ENCODE measurements around the gene RAD21L1.
A peak's percentile ranks its signal among the peaks of the same experiment; 100 is the strongest.

The RAD21L1 gene

DNA sequence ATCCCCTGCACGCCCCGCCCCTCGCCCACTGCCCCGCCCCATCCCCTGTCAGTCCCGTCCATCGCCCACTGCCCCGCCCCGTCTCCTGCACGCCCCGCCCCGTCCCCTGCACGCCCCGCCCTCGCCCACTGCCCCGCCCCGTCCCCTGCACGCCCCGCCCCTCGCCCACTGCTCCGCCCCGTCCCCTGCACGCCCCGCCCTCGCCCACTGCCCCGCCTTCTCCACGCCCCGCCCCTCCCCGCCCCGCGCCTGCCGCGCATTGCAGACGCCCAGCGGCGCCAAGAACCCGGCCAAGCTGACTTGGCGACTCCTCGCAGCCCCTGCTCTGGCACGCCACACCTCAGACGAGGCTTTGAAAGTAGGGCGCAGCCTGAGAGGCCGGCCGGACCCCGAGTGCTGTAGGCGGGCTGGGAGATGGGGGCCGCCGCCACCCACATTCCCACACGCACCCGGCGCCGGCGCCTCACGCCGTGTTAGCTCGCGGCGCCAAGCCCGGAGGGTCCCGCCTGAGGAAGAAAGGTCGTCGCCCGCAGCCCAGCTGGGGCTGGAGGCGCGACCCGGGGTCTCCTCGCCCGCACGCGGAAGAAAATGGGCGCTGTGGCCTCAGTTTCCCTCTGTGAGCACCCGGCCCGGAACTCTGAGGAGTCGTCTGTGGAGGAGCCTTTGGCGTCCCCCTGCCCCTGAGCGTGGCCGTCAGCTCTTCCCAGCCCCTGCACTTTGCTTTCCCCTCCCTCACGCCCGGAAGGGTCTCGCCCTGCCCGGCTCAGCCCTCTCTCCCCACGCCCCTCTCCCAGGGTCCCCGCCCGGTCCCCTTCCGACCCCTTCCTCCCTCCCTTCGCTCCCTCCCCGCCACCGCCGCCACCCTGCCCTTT lies at the start of gene RAD21L1:
RAD21L1 (plus strand) TSS at position 262 of the 872 bp plus-strand sequence. CDS start 2,410 bp downstream, outside the sequence.
- peak; percentile 84 for ATAC-seq
- Mint-ChIP-seq H3K36me3 (peaks cover 5% of the 10 kb centered on the region), H3K4me1 (peaks cover 14% of the 10 kb centered on the region), H3K9me3 (peaks cover 2% of the 10 kb centered on the region), H3K4me3 (peak within 1 kb of the TSS; percentile 66), H3K27ac (no peak within 1 kb of the TSS)
- DNase-seq (ENCODE audit: low spot score in 2 of 2): peak; percentile 64 to 79

- no peak for DNase-seq (ENCODE audit: low spot score in 2 of 2)
- H3K4me3 Mint-ChIP-seq: no peak overlapping the region
- H3K27ac Mint-ChIP-seq: peak overlapping the region; percentile 53
- peaks cover 19% of the 10 kb centered on the region for H3K36me3 Mint-ChIP-seq
- ATAC-seq: no peak
- H3K4me1 Mint-ChIP-seq: peaks cover 6% of the 10 kb centered on the region
- H3K9me3 Mint-ChIP-seq: no peaks in the 10 kb centered on the region
These were observed 48.2 kb upstream of the RAD21L1 start for GRCh38 chr20:1177680-1178079.

DNA sequence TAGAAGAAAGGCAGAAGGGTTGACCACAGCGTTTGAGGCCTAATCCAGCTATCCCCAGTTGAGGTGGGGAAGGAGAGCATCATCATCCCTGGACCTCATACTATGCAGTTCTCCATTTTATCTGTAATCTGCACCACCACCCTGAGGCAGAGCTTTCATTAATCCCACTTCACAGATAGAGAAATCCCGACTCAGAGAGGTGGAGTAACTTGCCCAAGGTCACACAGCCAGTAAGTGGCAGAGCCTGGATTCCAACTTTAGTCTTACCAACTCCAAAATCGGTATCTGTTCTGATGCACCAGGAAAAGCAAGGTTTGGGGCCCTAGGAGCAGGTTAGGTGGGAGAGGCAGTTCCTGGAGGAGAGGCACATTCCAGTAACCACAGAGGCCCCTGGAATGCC lies 47.7 kb upstream of the RAD21L1 start:
- H3K36me3 Mint-ChIP-seq: peaks cover 16% of the 10 kb centered on the region
- H3K4me3 Mint-ChIP-seq: no peak overlapping the region
- H3K9me3 Mint-ChIP-seq: no peaks in the 10 kb centered on the region
- no peak for ATAC-seq
- no peak overlapping the region for H3K27ac Mint-ChIP-seq
- H3K4me1 Mint-ChIP-seq: peaks cover 6% of the 10 kb centered on the region
- DNase-seq (ENCODE audit: low spot score in 2 of 2): no peak

GRCh38 chr20:1178623-1179022 lies 47.2 kb upstream of the RAD21L1 start:
- Mint-ChIP-seq H3K27ac (no peak overlapping the region), H3K4me1 (peaks cover 6% of the 10 kb centered on the region), H3K4me3 (no peak overlapping the region), H3K9me3 (no peaks in the 10 kb centered on the region), H3K36me3 (peaks cover 11% of the 10 kb centered on the region)
- DNase-seq (ENCODE audit: low spot score in 2 of 2) (no peak), ATAC-seq (no peak)

DNA sequence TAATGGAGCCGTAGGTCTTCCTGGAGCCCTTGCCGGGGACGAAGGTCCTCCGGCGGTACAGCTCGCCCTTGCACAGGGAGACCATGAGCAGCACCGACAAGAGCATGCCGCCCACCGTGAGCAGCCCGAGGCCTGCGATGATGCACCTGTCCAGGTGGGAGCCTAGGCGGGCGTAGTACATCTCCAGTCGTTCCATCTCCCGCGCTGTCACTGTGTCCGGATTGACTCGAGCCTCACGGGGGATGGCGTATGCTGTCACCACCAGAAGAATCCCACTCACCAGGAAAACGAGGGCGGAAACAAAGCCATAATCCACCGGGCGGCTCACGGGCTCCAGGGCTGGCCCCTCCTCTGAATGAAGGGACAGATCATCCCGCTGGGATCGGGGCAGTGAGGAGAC lies 44.9 kb upstream of the RAD21L1 start:
- Mint-ChIP-seq H3K4me1 (peaks cover 18% of the 10 kb centered on the region), H3K36me3 (peaks cover 6% of the 10 kb centered on the region), H3K27ac (no peak overlapping the region), H3K9me3 (no peaks in the 10 kb centered on the region), H3K4me3 (no peak overlapping the region)
- ATAC-seq (no peak), DNase-seq (ENCODE audit: low spot score in 2 of 2) (no peak)

GRCh38 chr20:1182106-1182505 lies 43.7 kb upstream of the RAD21L1 start:
- H3K9me3 Mint-ChIP-seq: no peaks in the 10 kb centered on the region
- no peak for ATAC-seq
- peaks cover 20% of the 10 kb centered on the region for H3K4me1 Mint-ChIP-seq
- no peak overlapping the region for H3K27ac Mint-ChIP-seq
- no peak for DNase-seq (ENCODE audit: low spot score in 2 of 2)
- no peak overlapping the region for H3K4me3 Mint-ChIP-seq
- H3K36me3 Mint-ChIP-seq: peaks cover 6% of the 10 kb centered on the region

DNA sequence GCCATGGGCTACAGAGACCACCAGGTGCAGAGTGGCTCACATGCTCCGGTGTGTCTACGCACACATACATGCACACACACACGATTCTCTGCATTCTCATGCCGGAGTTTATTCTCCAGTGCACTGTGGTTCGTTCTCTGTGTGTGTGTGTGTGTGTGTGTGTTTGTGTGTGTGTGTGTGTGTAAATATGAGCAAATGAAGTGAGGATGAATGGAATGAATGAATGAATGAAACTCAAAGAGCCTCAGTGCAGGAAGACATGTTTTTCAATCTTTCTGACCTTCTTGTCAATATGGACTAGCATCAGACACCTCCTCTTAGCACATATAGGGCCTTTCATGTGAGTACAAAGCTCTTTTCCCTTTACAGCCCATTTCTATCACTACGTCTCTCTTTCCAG lies 42.7 kb upstream of the RAD21L1 start:
- Mint-ChIP-seq H3K36me3 (peaks cover 6% of the 10 kb centered on the region), H3K4me3 (no peak overlapping the region)

DNA sequence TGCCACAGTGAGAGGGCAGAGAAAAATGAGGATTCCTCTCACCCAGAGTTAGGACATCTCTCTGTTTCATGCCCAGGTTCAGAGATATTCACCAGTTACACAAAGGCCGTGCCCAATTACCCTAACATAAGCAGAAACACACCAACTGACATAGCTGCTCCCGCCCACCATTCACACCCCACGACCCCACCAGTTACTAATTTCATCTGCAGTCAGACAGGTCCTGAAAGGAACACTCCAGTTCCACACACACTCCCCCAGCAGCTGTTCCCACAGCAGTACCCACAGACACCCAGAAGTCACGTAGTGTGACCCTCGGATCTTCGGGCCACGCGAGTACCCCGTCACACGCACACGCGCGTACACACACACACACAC lies 41.6 kb upstream of the RAD21L1 start:
- Mint-ChIP-seq H3K27ac (no peak overlapping the region), H3K4me3 (peak overlapping the region; percentile 60), H3K9me3 (no peaks in the 10 kb centered on the region), H3K4me1 (peaks cover 20% of the 10 kb centered on the region), H3K36me3 (peaks cover 6% of the 10 kb centered on the region)
- ATAC-seq (no peak), DNase-seq (ENCODE audit: low spot score in 2 of 2) (no peak)

More for the DNA sequence above, 42.7 kb upstream of the RAD21L1 start:
- DNase-seq (ENCODE audit: low spot score in 2 of 2) (no peak), ATAC-seq (no peak)
- peaks cover 20% of the 10 kb centered on the region for H3K4me1 Mint-ChIP-seq
- no peaks in the 10 kb centered on the region for H3K9me3 Mint-ChIP-seq
- no peak overlapping the region for H3K27ac Mint-ChIP-seq

DNA sequence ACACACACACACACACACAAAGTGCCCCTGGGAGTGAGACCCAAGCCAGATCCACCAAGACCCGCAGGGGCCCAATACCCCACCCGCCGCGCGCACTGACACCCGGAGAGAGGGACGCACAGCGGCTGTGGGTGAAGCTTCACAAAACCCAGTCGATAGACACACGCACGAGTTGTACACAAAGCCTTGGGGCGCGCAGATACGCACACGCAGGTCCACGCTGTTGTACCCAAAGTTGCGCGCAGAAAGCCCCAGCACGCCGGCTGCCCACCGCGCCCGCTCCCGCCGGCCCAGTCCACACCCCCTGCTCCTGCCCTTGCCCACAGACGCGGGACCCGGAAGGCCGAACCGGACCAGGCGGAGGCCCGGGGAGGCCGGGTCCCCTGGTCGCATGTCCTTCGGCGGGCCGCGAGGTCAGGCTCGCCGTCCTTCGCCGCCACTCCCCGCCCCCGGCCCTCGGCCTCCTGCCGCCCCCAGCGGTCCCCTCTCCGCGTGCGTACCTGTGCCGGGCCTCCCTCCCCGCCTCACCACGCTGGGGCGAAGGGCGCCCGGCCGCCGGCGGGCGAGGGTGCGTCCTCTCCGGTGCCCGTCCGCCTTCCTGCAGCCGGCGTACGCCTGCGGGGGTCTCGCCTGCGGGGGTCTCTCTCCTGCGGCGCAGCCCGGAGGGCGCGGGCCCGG lies 41.1 kb upstream of the RAD21L1 start, which contains the start of gene TMEM74B:
TMEM74B (minus strand) TSS at position 344 of the 678 bp plus-strand sequence. CDS start 1,180 bp downstream, outside the sequence.
- Mint-ChIP-seq H3K27ac (no peak within 1 kb of the TSS), H3K36me3 (peaks cover 6% of the 10 kb centered on the region), H3K4me3 (peak within 1 kb of the TSS; percentile 62), H3K9me3 (no peaks in the 10 kb centered on the region), H3K4me1 (peaks cover 20% of the 10 kb centered on the region)
- ATAC-seq: peak; percentile 14
- no peak for DNase-seq (ENCODE audit: low spot score in 2 of 2)

- Mint-ChIP-seq H3K27ac (no peak overlapping the region), H3K9me3 (no peaks in the 10 kb centered on the region), H3K4me1 (peaks cover 20% of the 10 kb centered on the region), H3K4me3 (peak overlapping the region; percentile 62), H3K36me3 (peaks cover 6% of the 10 kb centered on the region)
- ATAC-seq (peak; percentile 41), DNase-seq (ENCODE audit: low spot score in 2 of 2) (peak in 1 of 2 donors; percentile 54)
These were observed 40.5 kb upstream of the RAD21L1 start for GRCh38 chr20:1185316-1185741.

DNA sequence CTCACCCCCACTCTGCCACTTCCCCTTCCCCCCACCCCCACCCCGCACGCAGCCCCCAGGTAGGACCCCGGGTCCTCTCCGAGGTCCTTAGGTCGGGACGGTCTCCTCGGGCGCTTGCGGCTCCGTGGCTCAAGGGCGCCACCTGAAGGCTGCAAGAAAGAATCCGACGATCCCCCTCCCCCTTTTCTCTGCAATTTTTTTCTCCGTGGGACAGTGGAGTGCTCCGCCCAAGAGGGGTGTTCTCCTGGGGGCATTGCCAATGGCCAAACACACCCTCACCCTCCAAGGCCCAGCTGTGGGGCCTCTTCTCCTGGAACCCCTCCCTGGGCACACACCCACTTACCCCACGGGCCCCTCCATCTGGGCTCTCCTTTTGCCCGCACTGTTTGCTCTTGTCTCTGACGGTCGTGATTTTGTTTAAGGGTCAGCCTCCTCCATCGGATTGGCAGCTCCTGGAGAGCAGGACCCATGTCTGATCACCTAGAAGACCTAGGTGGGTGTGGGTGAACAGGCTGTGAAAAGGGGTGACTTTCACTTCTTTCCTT lies 40.0 kb upstream of the RAD21L1 start:
- Mint-ChIP-seq H3K9me3 (no peaks in the 10 kb centered on the region), H3K27ac (no peak overlapping the region), H3K4me3 (peak overlapping the region; percentile 62), H3K4me1 (peaks cover 20% of the 10 kb centered on the region), H3K36me3 (peaks cover 6% of the 10 kb centered on the region)
- ATAC-seq (peak; percentile 65), DNase-seq (ENCODE audit: low spot score in 2 of 2) (peak; percentile 37 to 77)

DNA sequence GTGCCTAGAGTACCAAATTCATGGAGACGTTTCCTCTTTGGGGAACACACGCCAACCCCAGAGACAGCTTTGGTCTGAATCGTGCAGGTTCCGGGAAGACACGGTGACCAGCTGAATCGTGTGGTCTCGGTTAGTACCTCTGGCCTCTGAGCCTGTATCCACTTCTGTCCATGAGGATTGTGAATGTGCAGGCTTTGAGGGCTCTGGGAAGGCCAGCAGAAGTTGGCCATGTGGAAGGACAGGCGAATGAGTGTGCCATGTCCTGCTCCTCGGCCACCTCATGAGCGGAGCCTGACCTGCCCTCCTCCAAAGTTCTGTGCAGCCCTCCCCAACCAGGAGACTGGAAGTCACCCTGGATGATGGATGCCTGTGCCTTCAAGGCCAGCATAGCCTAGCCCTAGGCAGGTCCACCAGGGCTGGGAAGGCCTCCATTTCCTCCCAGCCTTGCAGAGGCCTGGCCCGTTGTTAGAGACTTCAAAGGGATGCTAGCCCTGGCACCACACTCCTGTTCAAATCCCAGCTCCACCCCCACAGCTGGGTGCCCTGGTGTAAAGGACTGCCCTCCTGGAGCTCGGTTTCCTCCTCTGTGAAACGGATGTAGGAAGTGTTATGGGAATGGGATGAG lies 39.4 kb upstream of the RAD21L1 start:
- peaks cover 20% of the 10 kb centered on the region for H3K4me1 Mint-ChIP-seq
- H3K9me3 Mint-ChIP-seq: no peaks in the 10 kb centered on the region
- DNase-seq (ENCODE audit: low spot score in 2 of 2): no peak
- ATAC-seq: no peak
- no peak overlapping the region for H3K27ac Mint-ChIP-seq
- H3K4me3 Mint-ChIP-seq: peak overlapping the region; percentile 62
- peaks cover 6% of the 10 kb centered on the region for H3K36me3 Mint-ChIP-seq

DNA sequence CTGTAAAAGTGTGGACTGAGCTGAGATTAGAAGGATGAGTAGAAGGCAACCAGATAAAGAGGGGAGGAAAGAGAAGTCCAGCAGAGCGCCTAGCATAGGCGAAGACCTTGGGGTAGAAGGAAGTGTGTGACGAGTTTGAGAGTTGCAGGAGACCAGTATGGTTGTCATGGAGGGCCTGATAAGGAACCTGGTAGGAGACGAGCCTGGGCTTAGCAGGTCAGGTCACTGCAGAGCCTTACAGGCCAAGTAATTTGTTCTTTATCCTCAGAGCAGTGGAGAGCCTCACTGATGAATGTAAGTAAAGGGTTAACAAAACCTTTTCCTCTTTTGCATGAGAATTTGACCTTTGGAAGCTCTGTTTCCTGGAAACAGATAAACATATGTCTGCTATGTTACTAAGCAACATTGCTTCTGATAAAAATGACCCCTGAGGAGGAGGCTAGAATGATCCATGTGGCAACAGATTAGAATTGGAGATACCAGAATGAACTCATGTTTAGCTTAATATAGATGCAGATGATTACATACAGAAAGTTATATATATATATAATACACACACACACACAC lies 38.2 kb upstream of the RAD21L1 start:
- ATAC-seq: no peak

DNA sequence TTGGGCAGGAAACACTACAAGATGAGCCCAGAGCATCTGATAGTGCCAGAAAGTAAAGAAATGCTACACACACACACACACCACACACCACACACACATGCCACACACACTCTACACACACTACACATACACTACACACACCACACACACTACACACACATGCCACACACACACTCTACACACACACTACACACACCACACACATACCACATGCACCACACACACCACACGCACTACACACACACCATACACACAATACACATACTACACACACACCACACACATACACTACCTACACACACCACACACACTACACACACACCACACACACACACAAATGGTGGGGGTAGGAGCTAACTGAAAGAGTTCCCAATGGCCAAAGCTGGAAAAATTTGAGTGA lies 37.5 kb upstream of the RAD21L1 start:
- no peaks in the 10 kb centered on the region for H3K9me3 Mint-ChIP-seq
- ATAC-seq: no peak
- H3K4me3 Mint-ChIP-seq: no peak overlapping the region
- H3K4me1 Mint-ChIP-seq: peaks cover 14% of the 10 kb centered on the region
- H3K36me3 Mint-ChIP-seq: peaks cover 6% of the 10 kb centered on the region
- no peak for DNase-seq (ENCODE audit: low spot score in 2 of 2)
- H3K27ac Mint-ChIP-seq: no peak overlapping the region

More for the DNA sequence above, 38.2 kb upstream of the RAD21L1 start:
- no peak for DNase-seq (ENCODE audit: low spot score in 2 of 2)
- H3K36me3 Mint-ChIP-seq: peaks cover 6% of the 10 kb centered on the region
- peaks cover 14% of the 10 kb centered on the region for H3K4me1 Mint-ChIP-seq
- no peak overlapping the region for H3K4me3 Mint-ChIP-seq
- no peak overlapping the region for H3K27ac Mint-ChIP-seq
- H3K9me3 Mint-ChIP-seq: no peaks in the 10 kb centered on the region

DNA sequence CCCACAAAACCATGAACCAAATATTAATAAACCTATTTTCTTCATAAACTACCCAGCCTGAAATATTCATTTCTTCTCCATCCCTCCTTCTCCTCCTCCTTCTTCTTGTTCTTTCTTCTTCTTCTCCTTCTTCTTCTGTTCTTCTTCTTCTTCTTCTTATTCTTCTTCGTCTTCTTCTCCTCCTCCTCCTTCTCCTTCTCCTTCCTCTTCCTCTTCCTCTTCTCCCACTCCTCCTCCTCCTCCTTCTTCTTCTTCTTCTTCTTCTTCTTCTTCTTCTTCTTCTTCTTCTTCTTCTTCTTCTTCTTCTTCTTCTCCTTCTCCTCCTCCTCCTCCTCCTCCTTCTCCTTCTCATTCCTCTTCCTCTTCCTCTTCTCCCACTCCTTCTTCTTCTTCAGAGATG lies 36.0 kb upstream of the RAD21L1 start:
- Mint-ChIP-seq H3K36me3 (no peaks in the 10 kb centered on the region), H3K4me3 (no peak overlapping the region), H3K9me3 (no peaks in the 10 kb centered on the region), H3K4me1 (peaks cover 5% of the 10 kb centered on the region), H3K27ac (no peak overlapping the region)
- DNase-seq (ENCODE audit: low spot score in 2 of 2) (no peak), ATAC-seq (no peak)
